Astrocyte (in vitro differentiated cells and primary cell): ENCODE data around the gene SGSM1. TPM values are rescaled to one million over a fixed set of nuclear protein-coding genes. Genes with fewer than 3 reads are reported as not detected.

ENCODE experiments used
- DNase-seq: peaks from one replicate; pipeline ENCODE4 v3.0.0-alpha.2; 2010; ENCODE audit warnings: low read depth
- FAIRE-seq: peaks from 2 replicates; lab custom pipeline; 2011; peaks lifted over from hg19 to GRCh38; lab: Jason Lieb, UNC
- H2AFZ ChIP-seq: 2 replicates; pipeline ENCODE4 v1.6.0; 2012; ENCODE audit warnings: low read depth, low read length, inconsistent platforms
- H3K27ac ChIP-seq: 2 replicates; pipeline ENCODE4 v1.5.1; 2011; ENCODE audit warnings: low read depth, low read length, inconsistent platforms
- H3K27me3 ChIP-seq: 2 replicates; pipeline ENCODE4 v1.6.0; 2011; ENCODE audit warnings: low read length, inconsistent platforms; ENCODE audit not compliant: insufficient read depth
- H3K36me3 ChIP-seq: 2 replicates; pipeline ENCODE4 v1.5.1; 2011; ENCODE audit warnings: low read length, inconsistent platforms; ENCODE audit not compliant: insufficient read depth
- H3K4me1 ChIP-seq: 2 replicates; pipeline ENCODE4 v1.5.1; 2011; ENCODE audit warnings: low read length, inconsistent platforms; ENCODE audit not compliant: insufficient read depth
- H3K4me2 ChIP-seq: 2 replicates; pipeline ENCODE4 v1.6.0; 2012; ENCODE audit warnings: low read length, inconsistent platforms
- H3K4me3 ChIP-seq: 2 replicates; pipeline ENCODE4 v1.5.1; 2011; ENCODE audit warnings: low read depth, mild to moderate bottlenecking, low read length, inconsistent platforms; ENCODE audit not compliant: insufficient read depth
- H3K79me2 ChIP-seq: 2 replicates; pipeline ENCODE4 v1.6.0; 2012; ENCODE audit warnings: mild to moderate bottlenecking, low read length, inconsistent platforms; ENCODE audit not compliant: insufficient read depth
- H3K9ac ChIP-seq: 2 replicates; pipeline ENCODE4 v1.6.0; 2012; ENCODE audit warnings: mild to moderate bottlenecking, low read length, inconsistent platforms
- H3K9me3 ChIP-seq: 2 replicates; pipeline ENCODE4 v1.5.1; 2012; ENCODE audit warnings: low read depth, mild to moderate bottlenecking, low read length, inconsistent platforms; ENCODE audit not compliant: insufficient read depth
- H4K20me1 ChIP-seq: 2 replicates; pipeline ENCODE4 v1.6.0; 2012; ENCODE audit warnings: low read length, inconsistent platforms; ENCODE audit not compliant: insufficient read depth
- H3K27ac Mint-ChIP-seq: one replicate; pipeline ENCODE4 v1.8.0; 2021; ENCODE audit warnings: mild to moderate bottlenecking, mixed read lengths; ENCODE audit not compliant: unreplicated experiment
- H3K27me3 Mint-ChIP-seq: one replicate; pipeline ENCODE4 v1.8.0; 2021; ENCODE audit warnings: low read depth, mixed read lengths; ENCODE audit not compliant: unreplicated experiment
- H3K36me3 Mint-ChIP-seq: one replicate; pipeline ENCODE4 v1.8.0; 2021; ENCODE audit warnings: low read depth, mixed read lengths; ENCODE audit not compliant: unreplicated experiment
- H3K4me1 Mint-ChIP-seq: one replicate; pipeline ENCODE4 v1.8.0; 2021; ENCODE audit warnings: low read depth, mixed read lengths; ENCODE audit not compliant: unreplicated experiment
- H3K4me3 Mint-ChIP-seq: one replicate; pipeline ENCODE4 v1.8.0; 2021; ENCODE audit warnings: mild to moderate bottlenecking, moderate library complexity, mixed read lengths; ENCODE audit not compliant: unreplicated experiment
- H3K9me3 Mint-ChIP-seq: one replicate; pipeline ENCODE4 v1.8.0; 2021; ENCODE audit warnings: mild to moderate bottlenecking, mixed read lengths; ENCODE audit not compliant: unreplicated experiment
- EZH2 ChIP-seq: IDR thresholded peaks from 2 replicates; pipeline ENCODE4 v1.6.1; 2012; ENCODE audit warnings: mild to moderate bottlenecking, low read length, inconsistent platforms; ENCODE audit not compliant: insufficient read depth
- total RNA-seq: library from RNA; stranded (reverse); gene quantifications from 2 replicates; pipeline ENCODE4 v1.2.1, GENCODE V29; 2021
- TF ChIP-seq, protein P1 (sequence below): IDR thresholded peaks from 2 replicates; pipeline ENCODE4 v1.5.1; 2011; ENCODE audit warnings: low read depth, mild to moderate bottlenecking, inconsistent platforms, low read length, moderate library complexity; ENCODE audit not compliant: insufficient read depth

Gene SGSM1
- total RNA-seq, 1 donor from 2014 or later, result 0.05 TPM

GRCh38 chr22:24796860-24797259, 9.2 kb upstream of the SGSM1 start:
- no peaks in the 10 kb centered on the region for H3K4me1 ChIP-seq
- H3K36me3 ChIP-seq, result no peaks in the 10 kb centered on the region
- Mint-ChIP-seq H3K36me3 (no peaks in the 10 kb centered on the region), H3K4me1 (no peaks in the 10 kb centered on the region), H3K27me3 (peaks cover 17% of the 10 kb centered on the region), H3K9me3 (peaks cover 3% of the 10 kb centered on the region), H3K27ac (no peak overlapping the region), H3K4me3 (no peak overlapping the region)
- H3K9ac ChIP-seq, result no peak overlapping the region
- H3K4me2 ChIP-seq, result no peak overlapping the region
- H3K27me3 ChIP-seq, result no peaks in the 10 kb centered on the region
- no peak overlapping the region for H2AFZ ChIP-seq
- no peak overlapping the region for H3K27ac ChIP-seq
- H3K9me3 ChIP-seq, result no peaks in the 10 kb centered on the region
- no peak for DNase-seq
- FAIRE-seq, result no peak
- TF ChIP-seq, protein P1, sequence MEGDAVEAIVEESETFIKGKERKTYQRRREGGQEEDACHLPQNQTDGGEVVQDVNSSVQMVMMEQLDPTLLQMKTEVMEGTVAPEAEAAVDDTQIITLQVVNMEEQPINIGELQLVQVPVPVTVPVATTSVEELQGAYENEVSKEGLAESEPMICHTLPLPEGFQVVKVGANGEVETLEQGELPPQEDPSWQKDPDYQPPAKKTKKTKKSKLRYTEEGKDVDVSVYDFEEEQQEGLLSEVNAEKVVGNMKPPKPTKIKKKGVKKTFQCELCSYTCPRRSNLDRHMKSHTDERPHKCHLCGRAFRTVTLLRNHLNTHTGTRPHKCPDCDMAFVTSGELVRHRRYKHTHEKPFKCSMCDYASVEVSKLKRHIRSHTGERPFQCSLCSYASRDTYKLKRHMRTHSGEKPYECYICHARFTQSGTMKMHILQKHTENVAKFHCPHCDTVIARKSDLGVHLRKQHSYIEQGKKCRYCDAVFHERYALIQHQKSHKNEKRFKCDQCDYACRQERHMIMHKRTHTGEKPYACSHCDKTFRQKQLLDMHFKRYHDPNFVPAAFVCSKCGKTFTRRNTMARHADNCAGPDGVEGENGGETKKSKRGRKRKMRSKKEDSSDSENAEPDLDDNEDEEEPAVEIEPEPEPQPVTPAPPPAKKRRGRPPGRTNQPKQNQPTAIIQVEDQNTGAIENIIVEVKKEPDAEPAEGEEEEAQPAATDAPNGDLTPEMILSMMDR, result no peak
- TF ChIP-seq EZH2, result no peak
- no peaks in the 10 kb centered on the region for H3K79me2 ChIP-seq
- no peaks in the 10 kb centered on the region for H4K20me1 ChIP-seq
- H3K4me3 ChIP-seq, result no peak overlapping the region

- Histone ChIP-seq H3K79me2 (no peaks in the 10 kb centered on the region), H2AFZ (no peak overlapping the region), H3K27ac (no peak overlapping the region), H3K4me3 (no peak overlapping the region), H3K9me3 (no peaks in the 10 kb centered on the region), H3K27me3 (peaks cover 2% of the 10 kb centered on the region), H4K20me1 (no peaks in the 10 kb centered on the region), H3K4me1 (no peaks in the 10 kb centered on the region), H3K4me2 (no peak overlapping the region), H3K9ac (no peak overlapping the region), H3K36me3 (no peaks in the 10 kb centered on the region)
- Mint-ChIP-seq H3K27me3 (peaks cover 29% of the 10 kb centered on the region), H3K36me3 (no peaks in the 10 kb centered on the region), H3K4me3 (no peak overlapping the region), H3K27ac (no peak overlapping the region), H3K9me3 (no peaks in the 10 kb centered on the region), H3K4me1 (no peaks in the 10 kb centered on the region)
- TF ChIP-seq, protein P1, result no peak
- no peak for TF ChIP-seq EZH2
- DNase-seq (no peak), FAIRE-seq (no peak)
Measured at GRCh38 chr22:24801901-24802465, 4.0 kb upstream of the SGSM1 start.

DNA sequence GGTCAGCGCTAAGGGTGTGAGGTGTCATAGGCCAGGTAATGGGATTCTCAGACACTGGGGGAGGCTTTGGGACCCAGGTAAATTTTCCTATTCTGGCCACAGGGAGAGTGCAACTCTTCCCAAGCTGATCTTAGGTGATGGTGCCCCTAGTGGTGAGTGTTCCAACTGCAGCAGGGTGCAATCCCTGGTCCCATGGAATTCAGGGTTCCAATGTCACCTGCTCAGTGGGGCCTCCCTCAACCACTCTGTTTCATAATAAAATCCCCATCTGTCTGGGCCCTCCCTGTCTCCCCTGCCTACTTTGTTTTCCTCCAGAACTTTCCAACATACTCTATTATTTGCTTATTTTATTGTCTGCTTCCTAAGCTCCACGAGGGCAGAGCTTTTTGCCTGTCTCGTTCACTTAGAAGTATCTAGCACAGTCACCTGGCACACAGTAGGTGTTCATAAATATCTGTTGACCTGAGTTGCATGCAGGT, 2.9 kb upstream of the SGSM1 start:
- Histone ChIP-seq H3K9ac (no peak overlapping the region), H3K27ac (no peak overlapping the region), H2AFZ (no peak overlapping the region), H3K4me3 (no peak overlapping the region), H3K36me3 (no peaks in the 10 kb centered on the region), H3K79me2 (no peaks in the 10 kb centered on the region), H3K4me1 (no peaks in the 10 kb centered on the region), H4K20me1 (no peaks in the 10 kb centered on the region), H3K27me3 (peaks cover 5% of the 10 kb centered on the region), H3K9me3 (no peaks in the 10 kb centered on the region), H3K4me2 (no peak overlapping the region)
- H3K36me3 Mint-ChIP-seq, result no peaks in the 10 kb centered on the region
- peaks cover 25% of the 10 kb centered on the region for H3K27me3 Mint-ChIP-seq
- no peak for FAIRE-seq
- H3K9me3 Mint-ChIP-seq, result no peaks in the 10 kb centered on the region
- no peak overlapping the region for H3K27ac Mint-ChIP-seq
- no peak for DNase-seq
- no peaks in the 10 kb centered on the region for H3K4me1 Mint-ChIP-seq
- H3K4me3 Mint-ChIP-seq, result no peak overlapping the region
- TF ChIP-seq, protein P1, result peak; percentile 88
- TF ChIP-seq EZH2, result no peak
